ENCODE data around the gene CHML. TPM values are rescaled to one million over a fixed set of nuclear protein-coding genes. Genes with fewer than 3 reads are reported as not detected.

The CHML gene
- total and polyA plus RNA-seq, 2 of the 8 experiments (the other 6 are each of a cell fraction or from before 2014, with no cell fraction given) = 11.5 to 82.4 TPM

GRCh38 chr1:241647658-241648057 lies 7.5 kb upstream of the CHML start:
- Histone ChIP-seq H3K14ac (ENCODE audit: insufficient read length) (no peak overlapping the region), H3K27me3 (replicated peaks in 1 of 4; ENCODE audit: control insufficient read depth in 3 of 4, extremely low read depth in 1 of 4, insufficient read depth in 3 of 4, low read length in 3 of 4) (no peaks in the 10 kb centered on the region), H3K9ac (replicated peaks in 1 of 4; ENCODE audit: extremely low read depth in 1 of 4, low read depth in 3 of 4, low read length in 3 of 4) (no peak overlapping the region), H2AK5ac (ENCODE audit: low read depth, low read length) (no peak overlapping the region), H3K9me3 (ENCODE audit: insufficient read depth in 2 of 2, low read depth in 1 of 2, low read length in 1 of 2) (no peaks in the 10 kb centered on the region), H3K4me1 (replicated peaks in 1 of 4; ENCODE audit: control insufficient read depth in 3 of 4, insufficient read depth in 4 of 4, low read length in 3 of 4) (no peaks in the 10 kb centered on the region), H4K8ac (ENCODE audit: extremely low read depth, insufficient read depth, low read length) (no peak overlapping the region), H3K4me2 (ENCODE audit: insufficient read depth in 1 of 2, low read depth in 2 of 2, low read length in 2 of 2) (no peak overlapping the region), H3K79me1 (ENCODE audit: low read depth, low read length) (no peaks in the 10 kb centered on the region), H4K20me1 (replicated peaks in 1 of 2; ENCODE audit: control insufficient read depth in 1 of 2, insufficient read depth in 2 of 2, low read length in 2 of 2) (no peaks in the 10 kb centered on the region), H3K4ac (replicated peaks; ENCODE audit: insufficient read length, low read depth, low read length) (no peak overlapping the region), H4K5ac (ENCODE audit: insufficient read length, low read depth, low read length) (no peak overlapping the region), H2BK120ac (replicated peaks; ENCODE audit: low read depth, low read length) (no peak overlapping the region), H4K91ac (replicated peaks; ENCODE audit: insufficient read length, low read length) (no peak overlapping the region), H2AFZ (ENCODE audit: low read length) (no peak overlapping the region), H2BK12ac (ENCODE audit: low read depth, low read length) (no peak overlapping the region), H3K79me2 (ENCODE audit: control insufficient read depth in 1 of 2, insufficient read depth in 2 of 2, low read length in 2 of 2) (no peaks in the 10 kb centered on the region), H2BK5ac (ENCODE audit: low read depth, low read length) (no peak overlapping the region), H3K23ac (ENCODE audit: insufficient read length) (no peak overlapping the region), H3K18ac (ENCODE audit: extremely low read depth, low read length) (no peak overlapping the region), H3K4me3 (ENCODE audit: extremely low read depth in 1 of 4, insufficient read depth in 2 of 4, low read depth in 3 of 4, low read length in 4 of 4) (no peak overlapping the region), H2BK20ac (ENCODE audit: low read length) (no peak overlapping the region), H3K56ac (replicated peaks; ENCODE audit: insufficient read length, low read depth, low read length) (no peak overlapping the region), H3K27ac (ENCODE audit: low read depth, low read length) (no peak overlapping the region), H3K23me2 (ENCODE audit: low read depth, low read length) (no peaks in the 10 kb centered on the region), H3K36me3 (ENCODE audit: control insufficient read depth in 2 of 4, insufficient read depth in 4 of 4, low read length in 3 of 4) (no peaks in the 10 kb centered on the region), H2BK15ac (ENCODE audit: low read length) (no peak overlapping the region)
- POLR2A ChIA-PET (ENCODE audit: partially characterized antibody) = no interaction called here
- TF ChIP-seq BRCA1 (IDR thresholded peaks at IDR 0.05; ENCODE audit: low read depth, low read length) (no peak), CREB1 (IDR thresholded peaks at IDR 0.05) (no peak), EGR1 (IDR thresholded peaks at IDR 0.05; ENCODE audit: borderline replicate concordance, low read depth, low read length) (no peak), CBX5 (IDR thresholded peaks at IDR 0.05; ENCODE audit: low read depth, low read length) (no peak), EP300 (IDR thresholded peaks at IDR 0.05; ENCODE audit: borderline replicate concordance in 1 of 2, low read depth in 2 of 2, low read length in 2 of 2) (no peak), TEAD4 (IDR thresholded peaks at IDR 0.05; ENCODE audit: low read depth, low read length) (no peak)
- TF ChIP-seq, protein P1, sequence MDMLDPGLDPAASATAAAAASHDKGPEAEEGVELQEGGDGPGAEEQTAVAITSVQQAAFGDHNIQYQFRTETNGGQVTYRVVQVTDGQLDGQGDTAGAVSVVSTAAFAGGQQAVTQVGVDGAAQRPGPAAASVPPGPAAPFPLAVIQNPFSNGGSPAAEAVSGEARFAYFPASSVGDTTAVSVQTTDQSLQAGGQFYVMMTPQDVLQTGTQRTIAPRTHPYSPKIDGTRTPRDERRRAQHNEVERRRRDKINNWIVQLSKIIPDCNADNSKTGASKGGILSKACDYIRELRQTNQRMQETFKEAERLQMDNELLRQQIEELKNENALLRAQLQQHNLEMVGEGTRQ (IDR thresholded peaks at IDR 0.05; ENCODE audit: low read length) = no peak
- TF ChIP-seq, protein P2, sequence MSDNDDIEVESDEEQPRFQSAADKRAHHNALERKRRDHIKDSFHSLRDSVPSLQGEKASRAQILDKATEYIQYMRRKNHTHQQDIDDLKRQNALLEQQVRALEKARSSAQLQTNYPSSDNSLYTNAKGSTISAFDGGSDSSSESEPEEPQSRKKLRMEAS (IDR thresholded peaks at IDR 0.05) = no peak
- CTCF ChIA-PET (ENCODE audit: partially characterized antibody) = interaction anchor here (1.6 kb wide), 1 partner anchor 18 kb away, joined by 3 read pairs; no protein-coding TSS in a partner anchor
- FAIRE-seq (no peak), DNase-seq (ENCODE audit: low read depth in 1 of 2, low spot score in 2 of 2) (no peak)
- WGBS, 2 experiments (ENCODE audit: extremely low coverage in 1 of 2, insufficient coverage in 1 of 2, insufficient read length in 1 of 2, insufficient replicate concordance in 2 of 2, low coverage in 1 of 2, low lambda C conversion rate in 2 of 2, missing lambda C conversion rate in 1 of 2) = 88% methylated on average over 1 of the region's 1 CpG; no CpG with 5 or more reads in 1 of the 2 experiments

All from H1 (cell line).